A549 (cell line): ENCODE results near the gene GUCA2B. TPM values are rescaled to one million over a fixed set of nuclear protein-coding genes. Genes with fewer than 3 reads are reported as not detected.

Experiments used
- ATAC-seq, 2 experiments: fragments of 200-7000 bp in 1 of 2; fragments of >200 bp in 1 of 2; cut with Nextera tagmentation in 1 of 2; cut with Tn5 transposase in 1 of 2; 3 replicates each; pipeline versions ENCODE4 v1.8.0 to v1.9.1; 2018 to 2020; ENCODE audit warnings: mild to moderate bottlenecking in 1 of 2, moderate library complexity in 1 of 2
- CTCF ChIA-PET: fragments of 300-600 bp; sonication (Branson Sonifier 250); formaldehyde crosslinking; extraction: SDS; loops from one replicate; lab custom pipeline; 2021; ENCODE audit warnings: antibody characterized with exemption, inconsistent platforms; lab: Yijun Ruan, JAX
- POLR2A ChIA-PET: fragments of 350-600 bp; formaldehyde crosslinking; extraction: SDS; loops from one replicate; lab custom pipeline; 2021; ENCODE audit warnings: antibody characterized with exemption, inconsistent platforms; lab: Yijun Ruan, JAX
- DNase-seq, 2 experiments: peaks; one replicate each; pipeline versions ENCODE4 v3.0.0 to v3.0.0-alpha.2; 2011 to 2016; ENCODE audit warnings: low read depth in 1 of 2, low spot score in 1 of 2
- FAIRE-seq: peaks from 2 replicates; lab custom pipeline; 2011; peaks lifted over from hg19 to GRCh38; lab: Jason Lieb, UNC
- H3K27ac ChIP-seq, 2 experiments: fragments of >200 bp; sonication (Bioruptor Twin); formaldehyde crosslinking; 3 replicates each; pipeline ENCODE4 v1.5.1; 2016 to 2017
- H3K4me1 ChIP-seq: fragments of >200 bp; sonication (Bioruptor Twin); formaldehyde crosslinking; 3 replicates; pipeline ENCODE4 v1.6.1; 2016
- H3K4me2 ChIP-seq: fragments of >200 bp; sonication (Bioruptor Twin); formaldehyde crosslinking; 3 replicates; pipeline ENCODE4 v1.6.1; 2016
- H3K4me3 ChIP-seq: fragments of >200 bp; sonication (Bioruptor Twin); formaldehyde crosslinking; 3 replicates; pipeline ENCODE4 v1.5.1; 2016
- H3K9me3 ChIP-seq: fragments of >200 bp; sonication (Bioruptor Twin); formaldehyde crosslinking; 3 replicates; pipeline ENCODE4 v1.6.1; 2016
- BCL3 ChIP-seq: fragments of >200 bp; sonication (Bioruptor Twin); formaldehyde crosslinking; IDR thresholded peaks from 3 replicates; pipeline ENCODE4 v1.6.1; 2016
- BHLHE40 ChIP-seq: IDR thresholded peaks from 2 replicates; pipeline ENCODE4 v1.6.1; 2012; ENCODE audit warnings: low read depth, low read length, inconsistent platforms
- CEBPB ChIP-seq, 2 experiments: fragments of >200 bp in 1 of 2; sonication (Bioruptor Twin) in 1 of 2; formaldehyde crosslinking in 1 of 2; IDR thresholded peaks; 2 replicates each; pipeline ENCODE4 v1.6.1; 2012 to 2016
- CHD4 ChIP-seq: fragments of 200-600 bp; sonication (generic); IDR thresholded peaks from 2 replicates; pipeline ENCODE4 v1.6.1; 2016; ENCODE audit warnings: antibody characterized with exemption, mild to moderate bottlenecking, borderline replicate concordance
- CTCF ChIP-seq: fragments of >200 bp; sonication (Bioruptor Twin); formaldehyde crosslinking; IDR thresholded peaks from 3 replicates; pipeline ENCODE4 v1.5.1; 2016
- EP300 ChIP-seq, 2 experiments: fragments of >200 bp; sonication (Bioruptor Twin); formaldehyde crosslinking; IDR thresholded peaks; 2 replicates in 1 of 2; 3 replicates in 1 of 2; pipeline ENCODE4 v1.6.1; 2016 to 2017
- FOSB ChIP-seq: fragments of 250-450 bp; sonication (Bioruptor Pico); IDR thresholded peaks from 2 replicates; pipeline ENCODE4 v1.5.0; 2020; ENCODE audit warnings: mild to moderate bottlenecking, moderate library complexity
- HEYL ChIP-seq: fragments of 250-450 bp; sonication (Bioruptor Pico); IDR thresholded peaks from 2 replicates; pipeline ENCODE4 v1.8.0; 2021; ENCODE audit warnings: mild to moderate bottlenecking, moderate library complexity
- HMGXB4 ChIP-seq: fragments of 250-450 bp; sonication (Bioruptor Pico); IDR thresholded peaks from 2 replicates; pipeline ENCODE4 v1.5.0; 2021; ENCODE audit warnings: mild to moderate bottlenecking, moderate library complexity, borderline replicate concordance
- JUN ChIP-seq, 2 experiments: fragments of >200 bp; sonication (Bioruptor Twin); formaldehyde crosslinking; IDR thresholded peaks; 2 replicates in 1 of 2; 3 replicates in 1 of 2; pipeline ENCODE4 v1.6.1; 2016 to 2017
- KDM1A ChIP-seq: fragments of 200-600 bp; sonication (generic); IDR thresholded peaks from 2 replicates; pipeline ENCODE4 v1.6.1; 2016; ENCODE audit warnings: low read depth, mild to moderate bottlenecking
- MAX ChIP-seq: IDR thresholded peaks from 2 replicates; pipeline ENCODE4 v1.6.1; 2012
- MYC ChIP-seq: IDR thresholded peaks from 2 replicates; pipeline ENCODE4 v1.6.1; 2012; ENCODE audit warnings: mild to moderate bottlenecking, inconsistent platforms, low read length, improper control_type of control experiment, borderline replicate concordance
- NPAS2 ChIP-seq: fragments of 250-450 bp; sonication (Bioruptor Pico); IDR thresholded peaks from 2 replicates; pipeline ENCODE4 v1.8.0; 2022; ENCODE audit warnings: mild to moderate bottlenecking, moderate library complexity, borderline replicate concordance
- PHF8 ChIP-seq: fragments of 200-600 bp; sonication (generic); IDR thresholded peaks from 2 replicates; pipeline ENCODE4 v1.6.1; 2016; ENCODE audit warnings: low read depth, mild to moderate bottlenecking, antibody characterized with exemption, moderate library complexity, borderline replicate concordance
- POLR2AphosphoS2 ChIP-seq: conservative IDR thresholded peaks from 2 replicates; pipeline ENCODE4 v1.6.1; 2012; ENCODE audit warnings: low read length, improper control_type of control experiment, inconsistent platforms
- RAD21 ChIP-seq, 2 experiments: fragments of >200 bp in 1 of 2; sonication (Bioruptor Twin) in 1 of 2; formaldehyde crosslinking in 1 of 2; IDR thresholded peaks in 1 of 2; conservative IDR thresholded peaks in 1 of 2; 2 replicates in 1 of 2; 3 replicates in 1 of 2; pipeline ENCODE4 v1.6.1; 2012 to 2018; ENCODE audit warnings: inconsistent platforms in 1 of 2
- RFX5 ChIP-seq: fragments of 450-650 bp; IDR thresholded peaks from 2 replicates; pipeline ENCODE4 v1.7.1; 2014; ENCODE audit warnings: antibody characterized with exemption, mild to moderate bottlenecking, moderate library complexity
- RNF2 ChIP-seq: fragments of 200-600 bp; sonication (generic); IDR thresholded peaks from 2 replicates; pipeline ENCODE4 v1.6.1; 2016; ENCODE audit warnings: low read depth, mild to moderate bottlenecking, antibody characterized with exemption, moderate library complexity, borderline replicate concordance
- SMC3 ChIP-seq: fragments of >200 bp; sonication (Bioruptor Twin); formaldehyde crosslinking; IDR thresholded peaks from 3 replicates; pipeline ENCODE4 v1.6.1; 2018; ENCODE audit warnings: inconsistent platforms
- TP53 ChIP-seq: fragments of 250-450 bp; sonication (Bioruptor Pico); IDR thresholded peaks from 2 replicates; pipeline ENCODE4 v1.5.0; 2021; ENCODE audit warnings: mild to moderate bottlenecking, moderate library complexity
- USF2 ChIP-seq: fragments of 450-650 bp; IDR thresholded peaks from 2 replicates; pipeline ENCODE4 v1.6.1; 2014; ENCODE audit warnings: antibody characterized with exemption
- ZC3H11A ChIP-seq: fragments of 450-650 bp; IDR thresholded peaks from 2 replicates; pipeline ENCODE4 v1.6.1; 2014; ENCODE audit warnings: antibody characterized with exemption, mild to moderate bottlenecking
- ZFP36 ChIP-seq: fragments of 450-650 bp; IDR thresholded peaks from 2 replicates; pipeline ENCODE4 v1.6.1; 2014; ENCODE audit warnings: borderline replicate concordance; ENCODE audit not compliant: partially characterized antibody
- WGBS: methylation state at CpG from one replicate; pipeline ENCODE4 v1.1.6; 2017; ENCODE audit errors: missing lambda C conversion rate; 5-methylcytosine and 5-hydroxymethylcytosine counted together
- polyA plus RNA-seq, 4 experiments: library from polyadenylated mRNA; depleted of rRNA in 3 of 4; stranded (reverse); fragments of >200 nt; fragmentation: RNase III in 1 of 4; extraction: RNeasy Plus Mini Kit Qiagen cat#74134 plus additional on column Dnase treatment in 1 of 4; gene quantifications; 2 replicates in 3 of 4; 3 replicates in 1 of 4; pipeline ENCODE4 v1.2.3, GENCODE V29; 2011 to 2017

GUCA2B gene
- polyA plus RNA-seq, 2 of the 4 experiments (the other 2 are of a cell fraction) = 0.17 TPM; not detected in 1

- no peak for TF ChIP-seq CHD4
- no peak for TF ChIP-seq CEBPB (IDR thresholded peaks at IDR 0.05)
- TF ChIP-seq NPAS2 = no peak
- no peak for TF ChIP-seq ZFP36
- no peak for TF ChIP-seq TP53 (CRISPR knock-in tag)
- no peak for TF ChIP-seq KDM1A
Observed at GRCh38 chr1:42145764-42146625, 7.2 kb upstream of the GUCA2B start (continued).

- peak; percentile 79 to 89 for ATAC-seq
- Histone ChIP-seq H3K4me1 (peaks cover under 1% of the 10 kb centered on the region; the same call in 1 of the 3 replicates), H3K27ac (no peak overlapping the region), H3K4me3 (no peak overlapping the region), H3K4me2 (no peak overlapping the region), H3K9me3 (no peaks in the 10 kb centered on the region)
- TF ChIP-seq CTCF (peak; percentile 82), USF2 (no peak), CEBPB (IDR thresholded peaks at IDR 0.05) (peak in 1 of 2 experiments; percentile 52; a peak in 3 of 4 replicates), RFX5 (no peak), FOSB (CRISPR knock-in tag) (no peak), HEYL (no peak), RAD21 (conservative IDR thresholded peaks at IDR 0.05 in 1 of 2, IDR thresholded peaks at IDR 0.05 in 1 of 2) (peak; percentile 86 to 89), SMC3 (peak; percentile 79), RNF2 (no peak), PHF8 (no peak)
- CTCF ChIA-PET = interaction anchor here (0.6 to 4.4 kb wide), 11 partner anchors 9 to 572 kb away, joined by 3 to 70 read pairs (median 3); partner anchors contain the start of gene GUCA2A
- WGBS = 20% methylated on average over 8 of the region's 19 CpGs
- no peak for FAIRE-seq
- POLR2A ChIA-PET = no interaction called here
- DNase-seq = peak; percentile 60 to 71
Observed at GRCh38 chr1:42146626-42147320, 6.4 kb upstream of the GUCA2B start.

- H3K9me3 ChIP-seq = no peaks in the 10 kb centered on the region
- H3K4me2 ChIP-seq = no peak overlapping the region
- POLR2A ChIA-PET = no interaction called here
- 0% methylated on average over 1 of the region's 1 CpG for WGBS
- peaks cover 7% of the 10 kb centered on the region; the same call in 1 of the 3 replicates for H3K4me1 ChIP-seq
- no peak overlapping the region for H3K27ac ChIP-seq
- FAIRE-seq = no peak
- no peak overlapping the region for H3K4me3 ChIP-seq
- CTCF ChIA-PET = interaction anchor here (0.5 to 4.4 kb wide), 5 partner anchors 8 to 472 kb away, joined by 3 to 70 read pairs (median 5); no protein-coding TSS in a partner anchor
- no peak for ATAC-seq
- no peak for DNase-seq
- no peak for TF ChIP-seq BCL3
- TF ChIP-seq EP300 (IDR thresholded peaks at IDR 0.05) = no peak
- no peak for TF ChIP-seq POLR2AphosphoS2
- no peak for TF ChIP-seq JUN (IDR thresholded peaks at IDR 0.05)
- no peak for TF ChIP-seq HMGXB4 (CRISPR knock-in tag)
- no peak for TF ChIP-seq BHLHE40
- no peak for TF ChIP-seq MYC
- no peak for TF ChIP-seq ZC3H11A
- TF ChIP-seq MAX = no peak
- no peak for TF ChIP-seq RAD21 (conservative IDR thresholded peaks at IDR 0.05 in 1 of 2, IDR thresholded peaks at IDR 0.05 in 1 of 2)
- TF ChIP-seq, all 56 proteins: peak for 0
Observed at GRCh38 chr1:42148166-42148565, 5.0 kb upstream of the GUCA2B start.
